ENCODE results near the gene CREBRF.

- no peak for TF ChIP-seq CTCF (IDR thresholded peaks at IDR 0.05; ENCODE audit: low read length)
- no peak for TF ChIP-seq EZH2 (optimal IDR thresholded peaks at IDR 0.05; ENCODE audit: low read depth, low read length)
- no peak for TF ChIP-seq EZH2phosphoT487 (IDR thresholded peaks at IDR 0.05; ENCODE audit: low read length)
Observed at GRCh38 chr5:173025651-173026050, 30.5 kb upstream of the CREBRF start.

Data from MM.1S (cell line).